SKM-1 (cell line): ENCODE results near the gene RAB27B.

ENCODE experiments used
- DNase-seq: peaks from one replicate; lab custom pipeline; 2025; ENCODE audit not compliant: unreplicated experiment; lab: John Stamatoyannopoulos, UW

RAB27B gene

DNA sequence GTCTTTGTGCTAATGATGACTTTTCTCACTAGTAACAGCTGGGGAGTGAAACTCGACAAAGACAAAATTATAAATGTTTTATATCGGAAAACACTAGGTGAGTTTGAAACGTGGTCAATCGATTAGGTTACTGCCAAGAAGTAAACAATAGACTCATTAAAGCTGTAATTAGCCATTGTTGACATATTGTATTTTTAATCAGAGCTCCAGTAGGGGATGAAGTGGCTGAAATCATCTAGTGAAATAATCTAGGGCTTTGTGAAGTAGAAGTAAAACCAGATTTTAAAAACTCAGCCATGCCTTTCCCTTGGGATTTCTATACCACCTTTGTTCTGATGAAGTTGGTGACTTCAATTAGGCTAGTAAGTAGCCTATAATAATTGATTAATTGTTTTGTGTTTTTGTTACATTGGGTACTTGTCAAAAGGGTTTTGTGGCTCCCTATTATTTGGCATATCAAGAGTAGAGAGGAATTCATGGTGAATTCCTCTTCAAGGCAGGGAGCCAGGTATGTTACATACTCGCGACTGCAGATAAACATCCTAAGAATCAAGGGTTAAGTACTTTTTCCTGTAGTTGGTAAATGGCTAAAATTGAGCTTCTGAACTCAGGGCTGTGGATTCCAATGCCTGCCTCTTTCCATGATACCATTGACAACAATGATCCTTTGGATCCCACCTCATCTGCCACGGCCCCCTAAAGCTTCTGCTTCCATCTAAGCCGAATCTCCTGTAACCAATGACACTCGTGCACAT lies 31.6 kb downstream of the RAB27B start:
- no peak for DNase-seq

DNA sequence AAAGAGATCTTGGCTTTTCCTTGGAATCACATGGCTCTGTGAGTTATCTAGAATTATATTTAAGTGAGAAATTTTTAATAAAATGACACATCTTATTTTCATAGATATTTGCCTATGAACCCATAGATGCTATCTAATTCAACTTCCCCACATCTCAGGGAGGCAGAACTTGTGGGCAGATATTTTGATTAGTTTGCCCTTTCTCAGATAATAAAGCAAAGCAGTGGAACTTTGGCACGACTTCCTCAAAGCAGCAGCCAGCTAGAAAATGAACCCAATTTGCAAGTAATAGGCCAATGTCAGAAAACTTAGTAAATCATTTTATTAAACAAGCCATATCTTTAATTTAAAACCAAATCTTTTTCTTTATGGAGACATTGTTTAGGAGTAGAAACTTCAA lies 32.7 kb downstream of the RAB27B start:
- DNase-seq, result no peak

DNA sequence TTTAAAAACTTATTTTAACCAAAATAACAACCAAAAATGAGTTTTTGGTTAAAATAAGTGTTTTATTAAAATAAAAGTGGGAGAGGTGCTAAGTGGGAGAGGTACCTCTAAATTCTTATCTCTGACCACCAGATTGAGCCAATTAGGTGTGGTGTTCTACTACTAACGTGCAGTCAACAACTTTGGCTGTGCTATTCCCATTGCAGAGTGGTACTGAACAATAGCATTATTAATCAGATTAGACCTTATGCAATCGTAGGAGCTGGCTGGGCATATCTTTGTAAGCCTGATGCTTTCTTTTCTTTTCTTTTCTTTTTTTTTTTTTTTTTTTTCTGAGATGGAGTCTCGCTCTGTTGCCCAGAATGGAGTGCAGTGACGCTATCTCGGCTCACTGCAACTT lies 38.9 kb downstream of the RAB27B start:
- DNase-seq, result no peak

- DNase-seq, result no peak
Observed at GRCh38 chr18:54871231-54871630, 43.0 kb downstream of the RAB27B start.

GRCh38 chr18:54872681-54873080 lies 44.4 kb downstream of the RAB27B start:
- no peak for DNase-seq

- DNase-seq, result no peak
Observed at GRCh38 chr18:54873884-54874255, 45.6 kb downstream of the RAB27B start.

DNA sequence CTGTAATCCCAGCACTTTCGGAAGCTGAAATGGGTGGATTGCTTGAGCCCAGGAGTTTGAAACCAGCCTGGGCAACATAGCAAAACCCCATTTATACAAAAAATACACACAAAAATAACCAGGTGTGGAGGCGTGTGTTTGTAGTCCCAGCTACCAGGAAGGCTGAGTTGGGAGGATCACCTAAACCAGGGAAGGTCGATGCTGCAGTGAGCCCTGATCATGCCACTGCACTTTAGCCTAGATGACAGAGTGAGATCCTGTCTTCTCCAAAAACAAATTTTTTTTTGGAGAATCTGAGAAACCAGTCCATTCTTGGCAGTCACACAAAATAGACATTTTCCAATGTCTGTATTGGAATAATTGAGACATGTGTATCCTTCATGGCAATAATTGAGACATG lies 46.8 kb downstream of the RAB27B start:
- DNase-seq, result no peak

DNA sequence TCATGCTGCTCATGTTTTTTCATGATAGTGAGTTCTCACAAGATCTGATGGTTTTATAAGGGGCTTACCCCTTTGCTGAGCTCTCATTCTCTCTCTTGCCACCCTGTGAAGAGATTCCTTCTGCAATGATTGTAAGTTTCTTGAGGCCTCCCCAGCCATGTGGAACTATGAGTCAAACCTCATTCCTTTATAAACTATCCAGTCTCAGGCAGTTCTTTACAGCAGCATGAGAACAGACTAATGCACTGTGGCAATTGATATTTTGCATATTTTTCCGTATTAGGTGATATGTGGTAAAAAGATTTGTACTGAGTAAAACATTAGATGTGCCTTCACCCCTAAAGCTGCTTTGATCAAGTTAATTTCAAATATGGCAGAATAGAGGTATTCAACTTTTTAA lies 48.8 kb downstream of the RAB27B start:
- no peak for DNase-seq

GRCh38 chr18:54878159-54878622 lies 49.9 kb downstream of the RAB27B start:
- no peak for DNase-seq

GRCh38 chr18:54878659-54879358 lies 50.5 kb downstream of the RAB27B start:
- DNase-seq, result no peak

DNA sequence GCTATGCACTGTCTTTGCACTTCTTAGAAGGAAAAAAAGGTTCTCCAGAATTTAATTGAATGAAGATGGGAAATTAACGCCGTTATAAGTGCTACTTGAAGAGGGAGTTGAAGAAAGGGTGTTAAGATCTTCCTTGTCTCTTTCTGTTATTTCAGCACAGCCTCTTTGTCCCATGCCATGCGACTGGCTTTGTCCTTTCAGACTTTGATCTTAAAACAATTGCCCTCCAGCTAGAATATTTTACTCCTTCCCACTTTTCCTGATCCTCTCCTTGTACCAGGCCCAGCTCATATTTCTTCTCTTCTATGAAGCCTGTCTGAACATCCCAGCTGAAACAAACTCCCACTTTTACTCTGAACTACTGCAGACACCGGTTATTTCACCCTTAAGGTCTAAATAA lies 51.4 kb downstream of the RAB27B start:
- DNase-seq, result no peak

DNA sequence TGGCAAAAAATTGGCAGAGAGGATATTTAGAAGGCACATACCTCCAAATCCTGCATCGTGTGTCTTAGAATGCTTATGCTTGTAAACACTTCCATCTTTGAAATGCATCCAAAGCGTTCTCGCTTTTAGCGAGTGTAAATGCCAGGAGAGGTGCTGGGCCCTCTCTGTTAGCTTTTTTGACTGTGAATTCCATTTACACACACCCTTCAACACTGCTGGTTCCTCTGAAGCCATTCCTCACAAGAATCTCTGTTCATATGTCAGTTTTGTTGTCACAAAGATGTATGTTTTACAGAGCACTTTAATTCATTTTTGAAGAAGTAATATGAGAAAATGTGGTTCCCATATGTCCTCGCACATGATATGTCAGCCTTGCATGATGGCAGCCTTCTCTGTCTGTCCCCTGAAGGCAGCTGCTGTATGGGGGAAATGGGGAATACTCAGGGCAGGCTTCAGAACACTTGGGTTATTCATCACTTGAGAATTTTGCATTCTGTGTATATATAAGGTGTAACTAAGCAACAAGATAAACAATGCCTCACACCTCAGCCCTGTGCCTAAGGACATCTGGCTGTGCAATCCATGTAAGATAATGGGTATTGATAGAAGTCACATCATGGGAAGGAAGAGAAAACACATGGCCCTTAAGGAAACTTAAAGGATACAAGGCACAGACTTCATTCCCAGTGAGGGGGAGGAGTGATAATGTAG lies 52.3 kb downstream of the RAB27B start:
- DNase-seq, result no peak

GRCh38 chr18:54881229-54881768 lies 53.0 kb downstream of the RAB27B start:
- no peak for DNase-seq

- no peak for DNase-seq
Observed at GRCh38 chr18:54882318-54882717, 54.0 kb downstream of the RAB27B start.

DNA sequence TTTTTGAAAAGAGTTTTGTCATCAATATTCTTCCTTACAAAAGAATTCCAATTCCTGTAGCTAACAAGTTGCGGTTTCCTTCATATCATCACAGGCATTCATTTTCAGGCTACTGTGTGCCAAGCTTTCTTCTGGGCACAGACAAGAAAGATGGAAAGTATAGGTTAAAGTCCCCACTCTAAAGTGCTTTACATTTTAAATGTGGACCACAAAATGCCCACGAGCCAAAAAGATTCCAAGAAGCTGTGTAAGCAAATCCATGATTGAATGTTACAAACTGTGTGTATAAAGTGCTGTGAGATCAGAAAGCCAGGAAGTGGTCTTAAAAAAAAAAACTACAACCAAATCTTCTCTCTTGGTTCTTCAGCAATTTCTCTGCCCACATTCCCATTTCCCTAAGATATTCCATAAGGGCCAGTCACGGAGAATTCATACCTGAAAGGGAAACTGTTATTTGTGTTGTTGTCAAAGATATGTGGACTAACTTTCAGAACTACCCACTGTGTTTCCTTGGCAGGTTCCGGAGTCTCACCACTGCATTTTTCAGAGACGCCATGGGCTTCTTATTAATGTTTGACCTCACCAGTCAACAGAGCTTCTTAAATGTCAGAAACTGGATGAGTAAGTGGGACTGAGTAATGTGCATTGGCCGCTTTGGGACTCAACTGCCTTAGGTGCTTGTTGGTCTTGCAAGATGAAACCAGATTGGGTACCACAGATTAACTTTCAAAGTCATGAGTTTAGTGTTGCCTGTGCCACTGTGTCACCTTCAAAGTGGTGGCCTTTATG lies 55.7 kb downstream of the RAB27B start:
- no peak for DNase-seq

- no peak for DNase-seq
Observed at GRCh38 chr18:54888378-54888777, 60.1 kb downstream of the RAB27B start.

- no peak for DNase-seq
Observed at GRCh38 chr18:54888933-54889332, 60.7 kb downstream of the RAB27B start.

- DNase-seq, result no peak
Observed at GRCh38 chr18:54899500-54899899, 71.2 kb downstream of the RAB27B start.

DNA sequence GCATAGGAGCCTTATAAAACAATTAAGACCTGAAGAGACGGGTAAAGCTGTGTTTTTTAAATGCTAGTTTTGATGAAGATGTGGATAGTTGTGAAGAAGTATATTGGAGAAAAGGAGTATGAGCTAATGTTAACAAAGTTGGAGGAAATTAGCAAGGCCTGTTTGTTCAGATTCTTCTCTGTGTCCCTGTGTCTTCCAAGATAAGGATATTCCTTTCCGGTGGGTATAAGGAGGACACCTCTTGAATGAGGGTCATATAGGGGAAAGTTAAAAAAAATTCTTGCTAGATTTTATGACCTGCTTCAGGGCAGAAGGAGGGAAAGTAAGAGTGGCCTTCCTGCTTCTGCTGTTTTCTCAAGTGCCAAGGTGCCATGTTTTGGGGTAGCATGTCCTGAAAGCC lies 72.0 kb downstream of the RAB27B start:
- no peak for DNase-seq

- no peak for DNase-seq
Observed at GRCh38 chr18:54904581-54904980, 76.3 kb downstream of the RAB27B start.

DNA sequence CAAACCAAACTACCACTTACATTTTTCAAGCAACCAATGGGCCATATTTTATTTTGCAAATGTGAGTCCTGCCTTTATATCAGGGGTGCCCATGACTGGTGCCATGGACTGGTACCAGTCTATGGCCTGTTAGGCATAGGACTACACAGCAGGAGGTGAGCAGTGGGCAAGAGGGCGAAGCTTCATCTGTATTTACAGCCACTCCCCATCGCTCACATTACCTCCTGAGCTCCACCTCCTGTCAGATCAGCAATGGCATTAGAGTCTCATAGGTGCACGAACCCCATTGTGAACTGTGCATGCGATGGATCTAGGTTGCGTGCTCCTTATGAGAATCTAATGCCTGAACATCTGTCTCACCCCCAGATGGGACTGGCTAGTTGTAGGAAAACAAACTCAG lies 77.4 kb downstream of the RAB27B start:
- no peak for DNase-seq
